WERI-Rb-1 (cell line): ENCODE measurements around the gene DALRD3.

Source experiments
- DNase-seq: peaks from one replicate; pipeline ENCODE4 v3.0.0-alpha.2; 2020
- H3K27ac ChIP-seq: fragments of 250-450 bp; sonication (Bioruptor Pico); 2 replicates; pipeline ENCODE4 v1.5.1; 2020; ENCODE audit warnings: mild to moderate bottlenecking, moderate library complexity
- H3K27me3 ChIP-seq: fragments of 250-450 bp; sonication (Bioruptor Pico); 2 replicates; pipeline ENCODE4 v1.5.1; 2021; ENCODE audit warnings: mild to moderate bottlenecking, low read depth, moderate library complexity; ENCODE audit not compliant: insufficient read depth, severe bottlenecking
- H3K36me3 ChIP-seq: fragments of 250-450 bp; sonication (Bioruptor Pico); 2 replicates; pipeline ENCODE4 v1.5.1; 2020; ENCODE audit warnings: mild to moderate bottlenecking, moderate library complexity
- H3K4me3 ChIP-seq: 2 replicates; pipeline ENCODE4 v1.5.1; 2011; ENCODE audit warnings: low read depth, mild to moderate bottlenecking, control low read depth, low read length
- H3K9me3 ChIP-seq: fragments of 250-450 bp; sonication (Bioruptor Pico); 2 replicates; pipeline ENCODE4 v1.5.1; 2021; ENCODE audit warnings: mild to moderate bottlenecking, moderate library complexity; ENCODE audit not compliant: severe bottlenecking
- TF ChIP-seq, protein P1 (sequence below): IDR thresholded peaks from 2 replicates; pipeline ENCODE4 v1.5.1; 2011; ENCODE audit warnings: low read depth, mild to moderate bottlenecking, control low read depth, inconsistent platforms, low read length

DALRD3 gene

DNA sequence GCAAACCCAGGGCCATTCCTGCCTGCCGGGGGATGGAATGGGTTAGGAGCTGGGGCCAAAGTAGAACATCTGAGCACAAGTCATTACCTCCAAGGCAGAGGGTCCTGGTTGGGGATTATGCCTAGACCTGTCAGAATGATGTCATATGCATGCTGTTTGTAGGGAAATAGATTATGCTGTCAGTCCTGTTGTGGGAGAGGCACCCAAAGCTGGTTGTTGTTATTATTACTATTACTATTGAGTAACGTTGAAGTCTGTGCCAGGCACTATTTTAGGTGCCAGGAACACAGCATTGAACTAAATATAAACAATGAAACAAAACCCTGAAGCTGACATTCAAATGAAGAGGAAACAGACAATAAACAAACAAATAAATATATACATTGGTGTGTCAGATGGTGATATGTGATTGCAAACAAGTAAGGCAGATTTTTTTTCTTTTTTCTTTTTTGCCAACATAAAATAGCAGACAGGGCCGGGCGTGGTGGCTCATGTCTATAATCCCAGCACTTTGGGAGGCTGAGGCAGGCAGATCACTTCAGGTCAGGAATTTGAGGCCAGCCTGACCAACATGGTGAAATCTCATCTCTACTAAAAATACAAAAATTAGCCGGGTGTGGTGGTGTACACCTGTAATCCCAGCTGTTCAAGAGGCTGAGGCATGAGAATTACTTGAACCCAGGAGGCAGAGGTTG, 26.4 kb downstream of the DALRD3 start:
- H3K36me3 ChIP-seq: peaks cover 29% of the 10 kb centered on the region
- H3K27me3 ChIP-seq: no peaks in the 10 kb centered on the region
- no peak overlapping the region for H3K27ac ChIP-seq
- no peaks in the 10 kb centered on the region for H3K9me3 ChIP-seq
- DNase-seq: no peak
- TF ChIP-seq, protein P1, sequence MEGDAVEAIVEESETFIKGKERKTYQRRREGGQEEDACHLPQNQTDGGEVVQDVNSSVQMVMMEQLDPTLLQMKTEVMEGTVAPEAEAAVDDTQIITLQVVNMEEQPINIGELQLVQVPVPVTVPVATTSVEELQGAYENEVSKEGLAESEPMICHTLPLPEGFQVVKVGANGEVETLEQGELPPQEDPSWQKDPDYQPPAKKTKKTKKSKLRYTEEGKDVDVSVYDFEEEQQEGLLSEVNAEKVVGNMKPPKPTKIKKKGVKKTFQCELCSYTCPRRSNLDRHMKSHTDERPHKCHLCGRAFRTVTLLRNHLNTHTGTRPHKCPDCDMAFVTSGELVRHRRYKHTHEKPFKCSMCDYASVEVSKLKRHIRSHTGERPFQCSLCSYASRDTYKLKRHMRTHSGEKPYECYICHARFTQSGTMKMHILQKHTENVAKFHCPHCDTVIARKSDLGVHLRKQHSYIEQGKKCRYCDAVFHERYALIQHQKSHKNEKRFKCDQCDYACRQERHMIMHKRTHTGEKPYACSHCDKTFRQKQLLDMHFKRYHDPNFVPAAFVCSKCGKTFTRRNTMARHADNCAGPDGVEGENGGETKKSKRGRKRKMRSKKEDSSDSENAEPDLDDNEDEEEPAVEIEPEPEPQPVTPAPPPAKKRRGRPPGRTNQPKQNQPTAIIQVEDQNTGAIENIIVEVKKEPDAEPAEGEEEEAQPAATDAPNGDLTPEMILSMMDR: no peak
- no peak overlapping the region for H3K4me3 ChIP-seq

DNA sequence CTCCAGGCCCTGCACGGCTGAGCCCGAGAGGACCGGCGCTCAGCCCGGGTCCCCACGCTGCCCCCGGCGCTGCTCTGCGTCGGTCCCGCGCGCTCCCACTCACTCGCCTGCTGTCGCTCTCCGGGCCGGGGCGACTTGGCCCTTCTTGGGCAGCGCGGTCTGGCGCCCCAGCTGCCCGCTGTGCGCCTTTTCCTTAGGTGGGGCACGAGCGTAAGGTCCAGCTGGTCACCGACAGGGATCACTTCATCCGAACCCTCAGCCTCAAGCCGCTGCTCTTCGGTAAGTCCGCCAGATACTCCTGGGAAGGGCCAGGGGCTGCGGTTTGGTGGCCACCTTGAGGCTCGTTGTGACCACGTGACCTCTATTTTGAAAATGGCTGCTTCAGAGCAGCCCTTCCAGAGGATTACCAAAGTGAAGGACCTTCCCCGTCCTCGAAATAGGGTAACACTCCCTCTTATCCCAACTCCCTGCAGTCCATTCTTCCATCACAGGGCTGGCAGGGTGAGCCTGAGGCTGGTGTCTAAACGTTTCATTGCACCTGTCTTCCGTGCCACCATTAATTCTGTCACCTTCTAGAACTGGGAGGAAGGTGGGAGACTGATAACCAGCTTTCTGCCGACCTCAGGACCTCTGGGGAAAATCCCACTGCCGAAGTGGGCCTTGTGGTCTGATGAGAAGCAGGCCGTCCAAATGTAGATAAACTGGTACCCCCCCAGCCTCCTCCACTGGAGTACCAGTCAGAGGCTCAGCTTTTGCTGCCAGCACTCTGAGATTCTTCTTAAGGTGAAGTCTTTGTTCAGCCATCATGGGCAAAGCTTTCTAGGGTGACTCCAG, 27.5 kb downstream of the DALRD3 start:
- Histone ChIP-seq H3K9me3 (no peaks in the 10 kb centered on the region), H3K4me3 (peak overlapping the region; percentile 69), H3K27me3 (no peaks in the 10 kb centered on the region), H3K36me3 (peaks cover 34% of the 10 kb centered on the region), H3K27ac (peak overlapping the region; percentile 90)
- peak; percentile 62 for DNase-seq
- TF ChIP-seq, protein P1: no peak

GRCh38 chr3:48989796-48990635, 28.4 kb downstream of the DALRD3 start, which contains the start of gene P4HTM:
P4HTM (plus strand) TSS chr3:48990241; CDS start chr3:48990257, 16 bp downstream.
- Histone ChIP-seq H3K4me3 (peak within 1 kb of the TSS; percentile 69), H3K27me3 (no peaks in the 10 kb centered on the region), H3K27ac (peak within 1 kb of the TSS; percentile 90), H3K9me3 (no peaks in the 10 kb centered on the region), H3K36me3 (peaks cover 38% of the 10 kb centered on the region)
- DNase-seq: peak; percentile 82
- TF ChIP-seq, protein P1: peak; percentile 53

- Histone ChIP-seq H3K4me3 (peak overlapping the region; percentile 49), H3K27me3 (no peaks in the 10 kb centered on the region), H3K36me3 (peaks cover 40% of the 10 kb centered on the region), H3K27ac (peak overlapping the region; percentile 90), H3K9me3 (no peaks in the 10 kb centered on the region)
- no peak for DNase-seq
- TF ChIP-seq, protein P1: no peak
These were observed 29.1 kb downstream of the DALRD3 start for GRCh38 chr3:48989126-48989795.

GRCh38 chr3:48985831-48986376, 32.5 kb downstream of the DALRD3 start:
- H3K36me3 ChIP-seq: peaks cover 49% of the 10 kb centered on the region
- DNase-seq: no peak
- no peaks in the 10 kb centered on the region for H3K9me3 ChIP-seq
- TF ChIP-seq, protein P1: no peak
- H3K4me3 ChIP-seq: no peak overlapping the region
- no peak overlapping the region for H3K27ac ChIP-seq
- H3K27me3 ChIP-seq: no peaks in the 10 kb centered on the region
